Heart left ventricle (tissue), 13 donors: ENCODE data around the gene FBL.
"Not testable (repeated sequence)": the region's sequence is repeated elsewhere in the genome, so short reads cannot be mapped to it uniquely, and the experiment has no call there.

Experiments used
- POLR2A ChIP-seq, 2 donors: fragments of 450-650 bp; IDR thresholded peaks; one replicate each; pipeline ENCODE4 v1.6.1; 2017; ENCODE audit warnings: antibody characterized with exemption in 2 of 2, mild to moderate bottlenecking in 2 of 2, moderate library complexity in 2 of 2
- TF ChIP-seq, protein P1 (sequence below), 12 donors: fragments of 200-600 bp; sonication (generic) in 4 of 12; IDR thresholded peaks; one replicate each; pipeline versions ENCODE4 v1.5.0 to v1.8.0; 2018 to 2022; ENCODE audit warnings: antibody characterized with exemption in 12 of 12, mild to moderate bottlenecking in 5 of 12
- donor health status: ischemic (EF 13 %, LVEDD 7.1; RV severe dilation, severe dysfunction).
- donor health status: DM: no; HTN: yes; CAD: no.
- donor health status: DM: no; HTN: no; CAD: no.
- donor health status: ischemic (EF 25% LVEDD 6.9; RV normal size, moderate dysfunction).
- donor health status: ischemic (EF 25% LVEDD 5.7; RV mildly dilated, moderate dysfunction).
- donor health status: ischemic (EF 35%, LVEDD 5.7; RV mildly dilated, moderate dysfunction).
- donor health status: nonischemic (EF 11% LVEDD 7.7; RV severe dilation, severe dysfunction).
- donor health status: DM: yes; HTN: yes; CAD: no.
- donor health status: PGD.
- donor health status: ischemic (EF 29% LVEDD 5.4; RV normal size, mild dysfunction).
- donor health status: nonischemic (EF 23%, LVEDD 6.1; RV moderate dilation, normal function).

DNA sequence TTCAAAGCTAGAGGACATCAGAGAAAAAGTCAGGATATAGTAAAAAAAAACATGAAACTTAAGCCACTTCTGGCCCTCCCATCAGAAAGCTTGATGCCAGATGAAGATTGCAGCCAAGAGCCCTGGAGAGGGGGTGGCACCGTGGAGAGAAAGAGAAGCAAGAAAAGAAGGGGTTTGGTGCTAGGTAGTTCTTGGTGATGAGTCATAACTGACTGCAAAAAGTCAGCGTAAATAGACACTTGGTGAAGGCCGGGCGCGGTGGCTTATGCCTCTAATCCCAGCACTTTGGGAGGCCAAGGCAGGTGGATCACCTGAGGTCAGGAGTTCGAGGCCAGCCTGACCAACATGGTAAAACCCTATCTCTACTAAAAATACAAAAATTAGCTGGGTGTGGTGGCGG is 37.5 kb downstream of the FBL start:
- TF ChIP-seq, protein P1, sequence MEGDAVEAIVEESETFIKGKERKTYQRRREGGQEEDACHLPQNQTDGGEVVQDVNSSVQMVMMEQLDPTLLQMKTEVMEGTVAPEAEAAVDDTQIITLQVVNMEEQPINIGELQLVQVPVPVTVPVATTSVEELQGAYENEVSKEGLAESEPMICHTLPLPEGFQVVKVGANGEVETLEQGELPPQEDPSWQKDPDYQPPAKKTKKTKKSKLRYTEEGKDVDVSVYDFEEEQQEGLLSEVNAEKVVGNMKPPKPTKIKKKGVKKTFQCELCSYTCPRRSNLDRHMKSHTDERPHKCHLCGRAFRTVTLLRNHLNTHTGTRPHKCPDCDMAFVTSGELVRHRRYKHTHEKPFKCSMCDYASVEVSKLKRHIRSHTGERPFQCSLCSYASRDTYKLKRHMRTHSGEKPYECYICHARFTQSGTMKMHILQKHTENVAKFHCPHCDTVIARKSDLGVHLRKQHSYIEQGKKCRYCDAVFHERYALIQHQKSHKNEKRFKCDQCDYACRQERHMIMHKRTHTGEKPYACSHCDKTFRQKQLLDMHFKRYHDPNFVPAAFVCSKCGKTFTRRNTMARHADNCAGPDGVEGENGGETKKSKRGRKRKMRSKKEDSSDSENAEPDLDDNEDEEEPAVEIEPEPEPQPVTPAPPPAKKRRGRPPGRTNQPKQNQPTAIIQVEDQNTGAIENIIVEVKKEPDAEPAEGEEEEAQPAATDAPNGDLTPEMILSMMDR (IDR thresholded peaks at IDR 0.05) = not testable (repeated sequence)
- not testable (repeated sequence) for TF ChIP-seq POLR2A (IDR thresholded peaks at IDR 0.05)
